Stimulated activated CD8-positive, alpha-beta memory T cell treated with anti-CD3 and anti-CD28 coated beads, Interleukin-7, amount 100 ng/mL, for 24 hours (primary cell): ENCODE measurements around the gene OLIG3.

Experiments
- DNase-seq: peaks from one replicate; pipeline ENCODE4 v3.0.0-alpha.2; 2020; ENCODE audit warnings: low read depth

Gene OLIG3

DNA sequence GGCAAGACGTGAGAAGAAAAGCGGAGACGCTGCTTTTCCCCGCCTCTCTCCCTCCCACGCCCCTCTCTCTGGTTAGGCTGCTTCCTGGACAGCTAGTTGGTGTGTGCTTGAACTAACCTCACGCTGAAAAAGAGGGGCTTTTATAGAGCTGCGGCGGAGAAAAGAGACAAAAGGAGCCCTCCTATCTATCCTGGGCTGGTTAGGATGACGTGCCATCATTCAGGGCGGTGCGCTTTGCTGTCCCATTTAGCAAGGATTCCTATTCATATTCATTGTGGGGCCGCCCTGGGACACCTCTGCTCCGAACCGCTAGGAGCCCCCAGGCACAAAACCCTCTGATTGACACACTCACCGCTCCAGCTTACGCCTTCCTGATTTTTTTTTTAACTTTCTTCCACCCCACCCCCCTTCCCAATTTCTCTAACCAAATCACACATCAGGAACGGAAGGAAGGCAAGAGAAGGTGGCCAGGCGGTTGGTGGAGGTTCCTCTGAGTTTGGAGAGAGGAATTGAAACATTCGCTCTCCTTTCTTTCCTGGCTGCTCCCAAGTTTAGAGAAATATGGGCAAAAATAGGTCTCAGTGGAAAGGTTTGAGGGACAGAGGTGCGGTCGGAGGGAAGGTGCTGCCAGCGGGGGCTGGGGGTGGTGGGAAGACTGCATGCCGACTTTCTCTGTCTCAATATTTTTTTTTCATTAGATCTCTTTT is at the start of gene OLIG3:
TSS of gene OLIG3 (minus strand) at position 114 of the 707 bp plus-strand sequence. CDS start 224 bp downstream, outside the sequence.
- DNase-seq, result no peak

DNA sequence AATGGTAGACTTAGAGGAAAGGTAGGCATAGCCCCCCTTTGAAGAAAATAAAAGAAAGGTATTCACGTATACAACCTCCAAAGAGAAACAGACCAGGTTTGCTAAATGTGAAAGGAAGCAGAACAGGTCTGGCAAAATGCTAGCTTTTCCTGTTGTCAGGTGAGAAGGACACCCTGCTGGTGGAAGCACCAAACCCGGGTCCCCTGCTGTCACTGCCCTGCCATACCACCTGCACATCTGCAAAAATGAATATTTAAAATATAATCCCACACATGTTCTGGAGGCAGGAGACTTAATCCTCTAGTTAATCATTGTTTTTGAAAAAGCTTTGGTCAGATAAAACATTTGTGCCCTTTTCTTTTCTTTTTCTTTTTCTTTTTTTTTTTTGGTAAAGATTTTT is 48.9 kb upstream of the OLIG3 start:
- DNase-seq, result no peak

DNA sequence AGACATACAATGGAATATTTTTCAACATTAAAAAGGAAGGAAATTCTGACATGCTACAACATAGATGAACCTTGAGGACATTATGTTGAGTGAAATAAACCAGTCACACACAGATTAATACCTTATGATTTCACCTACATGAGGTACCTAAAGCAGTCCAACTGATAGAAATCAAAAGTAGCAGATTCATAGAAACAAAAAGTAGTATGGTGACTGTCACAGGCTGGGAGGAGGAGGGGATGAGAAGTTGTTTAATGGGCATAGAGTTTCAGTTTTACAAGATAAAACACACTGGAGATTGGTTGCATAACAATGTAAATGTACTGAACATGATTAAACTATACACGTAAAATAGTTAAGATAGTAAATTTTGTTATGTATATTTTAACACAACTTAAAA is 48.5 kb upstream of the OLIG3 start:
- no peak for DNase-seq

DNA sequence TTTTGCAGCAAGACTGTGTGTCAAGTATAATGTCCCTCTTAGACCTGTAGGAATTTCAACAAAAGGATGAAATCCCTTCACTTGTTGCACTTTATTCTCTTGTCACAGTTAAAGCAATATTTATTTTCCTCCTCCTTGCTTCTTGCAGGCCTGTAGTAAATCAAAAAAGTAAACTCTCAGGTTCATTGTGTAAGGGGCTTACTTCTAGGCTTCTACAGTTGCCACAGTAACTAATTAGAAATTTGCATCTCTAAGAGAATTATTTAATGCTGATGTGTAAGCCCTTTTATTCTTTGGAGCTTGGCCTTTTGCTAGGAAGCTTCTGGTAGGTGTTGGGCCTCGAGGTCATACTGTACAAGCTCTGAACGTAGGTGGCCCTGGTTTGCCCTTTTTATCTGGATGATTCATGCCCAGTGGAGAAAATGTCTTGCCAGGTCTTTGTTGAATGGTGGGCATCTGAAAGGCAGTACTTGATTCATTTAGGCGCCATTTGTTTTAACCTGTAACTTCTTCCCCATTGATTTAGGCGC is 47.4 kb upstream of the OLIG3 start:
- DNase-seq, result no peak

DNA sequence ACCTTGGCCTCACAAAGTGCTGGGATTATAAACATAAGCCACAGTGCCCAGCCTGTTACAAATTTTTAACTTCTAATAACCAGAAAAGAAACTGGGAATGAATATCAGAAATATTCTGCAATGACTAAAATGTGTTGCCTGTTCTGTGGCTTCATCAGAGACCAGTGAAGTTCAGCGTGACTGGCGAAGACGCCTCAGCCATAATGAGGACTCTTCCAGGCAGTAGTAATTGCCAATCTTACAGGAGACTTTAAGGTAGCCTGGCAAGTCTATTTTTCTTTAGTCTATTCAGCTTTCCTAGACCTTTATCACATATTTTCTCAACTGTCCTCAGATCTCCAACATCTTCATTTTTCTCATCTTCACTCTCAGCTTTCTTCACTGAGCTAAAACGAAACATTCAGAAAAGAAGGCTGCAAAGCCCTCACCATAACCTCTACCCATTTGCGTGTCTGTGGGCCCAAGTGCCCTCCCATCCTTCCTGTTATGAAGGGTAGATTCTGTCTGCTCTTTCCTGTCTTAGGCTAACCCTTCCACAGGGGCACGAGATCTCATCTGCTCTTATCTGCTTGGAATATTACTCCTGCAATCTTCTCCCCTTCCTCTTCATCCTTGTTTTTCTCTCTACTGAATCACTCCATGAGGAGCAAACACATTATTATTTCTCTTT is 42.0 kb upstream of the OLIG3 start:
- DNase-seq, result no peak

DNA sequence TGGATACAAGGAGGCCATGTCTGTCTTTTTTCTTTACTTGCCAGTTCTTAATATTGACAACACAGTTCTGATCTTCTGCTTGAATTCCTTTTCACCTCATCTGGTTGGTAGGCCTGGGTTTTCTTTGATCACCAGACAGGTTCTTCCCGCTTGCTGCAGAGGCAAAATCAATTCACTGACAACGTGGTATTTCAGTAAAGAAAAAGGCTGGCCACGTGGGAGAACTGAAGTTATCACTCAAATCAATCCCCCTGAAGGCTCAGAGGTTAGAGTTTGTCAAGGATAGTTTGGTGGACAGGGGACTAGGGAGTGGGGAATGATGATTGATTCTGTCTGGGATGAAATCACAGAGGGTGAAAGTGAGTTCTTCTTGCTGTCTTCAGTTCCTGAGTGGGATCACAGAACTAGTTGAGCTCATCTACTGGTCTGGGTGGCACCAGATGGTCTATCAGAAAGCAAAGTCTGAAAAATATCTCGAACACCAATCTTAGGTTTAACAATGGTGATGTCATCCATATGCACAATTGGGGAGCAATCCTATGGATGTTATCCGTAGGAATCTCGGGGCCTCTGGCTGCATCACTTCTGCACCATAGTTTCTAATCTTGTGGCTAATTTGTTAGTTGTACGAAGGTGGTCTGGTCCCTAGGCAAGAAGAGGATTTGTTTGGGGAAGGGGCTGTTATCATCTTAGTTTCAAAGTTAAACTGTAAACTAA is 37.3 kb upstream of the OLIG3 start:
- DNase-seq, result no peak

DNA sequence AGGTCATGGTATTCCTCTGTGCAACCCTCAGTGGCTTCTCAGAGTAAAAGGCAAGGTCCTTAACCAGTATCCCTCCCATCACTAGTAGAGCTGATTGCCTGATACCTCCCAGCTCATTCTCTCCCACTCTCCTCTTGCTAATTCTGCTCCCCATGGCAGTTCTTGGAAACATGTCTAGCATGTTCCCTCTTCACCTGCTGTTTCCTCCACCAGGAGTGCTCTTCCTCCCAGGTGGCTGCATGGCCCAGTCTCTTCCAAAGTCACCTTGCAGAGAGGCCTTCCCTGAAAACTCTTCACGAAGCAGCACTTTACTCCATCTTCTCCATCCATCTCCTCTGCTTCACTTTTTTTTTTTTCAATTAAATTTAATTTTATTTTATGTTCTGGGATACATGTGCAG is 36.2 kb upstream of the OLIG3 start:
- DNase-seq, result no peak

DNA sequence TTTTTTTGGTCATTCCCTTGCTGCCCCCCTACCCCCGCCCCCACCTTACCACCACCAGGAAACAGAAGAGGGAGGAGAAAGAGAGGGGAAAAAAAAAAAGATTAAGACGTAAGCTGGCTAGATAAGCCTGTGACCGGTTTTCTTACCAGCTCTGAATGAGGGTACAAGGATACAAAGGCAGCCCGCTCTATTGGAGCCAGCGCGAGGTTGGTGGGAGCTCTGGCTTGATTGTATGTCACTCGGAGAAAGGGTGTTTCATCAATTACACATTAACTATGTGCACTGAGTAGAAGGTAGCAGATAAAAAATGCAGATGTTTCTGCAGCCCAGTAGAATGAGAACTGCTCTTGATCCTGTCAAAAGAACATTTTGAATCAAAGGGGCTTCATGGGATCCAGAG is 28.6 kb upstream of the OLIG3 start:
- no peak for DNase-seq

DNA sequence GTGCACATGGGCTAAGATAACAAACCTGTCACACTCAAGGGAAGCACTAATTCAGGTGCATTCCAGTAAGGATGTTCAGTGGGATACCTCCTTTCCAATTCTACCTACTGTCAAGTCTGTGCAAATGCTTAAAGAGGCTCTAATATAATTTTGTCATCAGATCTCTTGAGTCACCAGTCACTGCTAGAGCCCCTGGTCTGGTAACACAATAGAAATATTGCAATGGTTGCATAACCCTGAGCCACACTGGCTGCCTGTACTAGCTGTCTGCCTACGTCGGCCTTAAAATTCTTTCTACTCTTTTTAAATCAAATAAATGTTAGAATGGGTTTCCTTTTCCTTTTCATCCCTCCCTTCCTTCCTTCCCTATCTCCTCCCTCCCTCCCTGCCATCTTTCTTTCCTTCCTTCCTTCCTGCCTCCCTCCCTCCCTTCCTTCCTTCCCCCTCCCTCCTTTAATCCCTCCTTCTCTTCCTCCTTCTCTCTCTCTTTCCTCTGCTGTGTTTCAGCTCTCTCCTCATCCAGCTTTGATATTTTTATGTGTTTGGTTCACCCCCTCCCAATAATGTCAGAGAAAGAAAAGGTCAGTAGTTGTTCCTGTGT is 28.1 kb upstream of the OLIG3 start:
- DNase-seq, result no peak

DNA sequence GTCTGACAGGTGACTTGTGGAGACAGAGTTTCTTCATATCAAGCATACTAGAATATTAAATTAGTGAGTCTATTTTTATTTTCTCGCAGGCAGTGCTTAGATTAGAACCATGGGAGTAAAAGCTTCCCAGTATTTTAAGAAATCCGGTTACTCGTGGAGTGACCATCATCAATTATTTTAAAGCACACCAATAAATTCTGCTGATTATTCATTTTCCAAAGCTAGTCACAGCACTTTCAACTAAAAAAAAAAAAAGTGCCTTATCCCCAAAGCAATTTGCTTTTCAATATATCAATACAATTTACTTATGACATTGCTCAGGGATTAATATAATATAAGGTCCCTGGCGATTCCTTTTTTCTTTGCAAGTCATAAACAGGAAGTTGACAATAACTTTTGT is 26.3 kb upstream of the OLIG3 start:
- DNase-seq, result no peak

DNA sequence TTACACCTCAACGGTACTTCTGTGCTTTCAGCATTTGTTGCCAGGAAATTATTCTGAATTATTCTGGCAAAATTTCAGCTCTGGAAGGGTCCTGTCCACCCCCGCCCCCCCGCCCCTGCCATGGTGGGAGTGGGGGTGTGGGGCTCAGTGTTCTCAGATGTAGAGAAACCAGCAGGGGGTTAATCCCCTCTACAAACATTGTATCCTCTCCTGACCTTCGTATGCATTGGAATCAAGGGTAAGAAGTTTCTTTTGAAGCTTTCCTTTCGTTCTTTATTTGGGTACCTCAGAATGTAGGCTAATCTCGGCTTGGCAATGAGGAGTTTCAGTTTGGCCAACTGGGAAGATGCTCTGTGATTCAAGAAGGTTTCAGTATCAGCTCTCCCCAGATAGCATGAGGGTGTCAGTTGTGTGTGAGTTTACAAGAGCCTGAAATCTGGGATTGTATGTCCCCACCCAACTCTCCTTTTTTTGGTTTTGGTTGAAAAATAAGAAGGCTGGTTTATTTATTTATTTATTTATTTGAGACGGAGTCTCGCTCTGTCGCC is 25.5 kb upstream of the OLIG3 start:
- DNase-seq, result no peak

DNA sequence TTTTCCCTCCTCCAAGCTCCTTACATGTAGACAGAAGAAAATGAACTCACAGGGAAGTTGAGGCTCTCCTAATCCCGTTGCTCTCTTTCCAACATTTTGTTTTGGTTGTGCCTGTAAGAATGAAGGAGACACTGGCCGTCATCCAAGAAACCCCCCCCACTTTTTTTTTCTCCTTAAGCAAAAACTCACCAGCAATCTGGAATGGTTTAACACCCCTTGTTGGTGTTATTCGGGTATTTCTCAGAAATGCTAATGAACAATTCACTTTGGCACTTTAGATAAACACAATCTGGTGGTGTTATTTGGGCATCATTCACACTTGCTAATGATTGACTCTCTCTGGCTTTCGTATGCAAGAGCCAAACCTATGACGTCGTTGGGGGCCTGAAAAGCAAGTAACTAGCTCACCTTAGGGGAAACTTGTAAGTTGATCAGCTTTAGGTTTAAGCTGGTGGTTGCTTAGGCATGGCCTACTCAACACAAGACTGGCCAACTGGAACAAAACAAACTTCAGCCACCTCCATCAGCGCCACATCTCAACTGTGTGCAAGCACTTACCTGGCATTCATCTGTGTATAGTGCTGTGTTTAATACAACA is 24.3 kb upstream of the OLIG3 start:
- DNase-seq, result no peak

DNA sequence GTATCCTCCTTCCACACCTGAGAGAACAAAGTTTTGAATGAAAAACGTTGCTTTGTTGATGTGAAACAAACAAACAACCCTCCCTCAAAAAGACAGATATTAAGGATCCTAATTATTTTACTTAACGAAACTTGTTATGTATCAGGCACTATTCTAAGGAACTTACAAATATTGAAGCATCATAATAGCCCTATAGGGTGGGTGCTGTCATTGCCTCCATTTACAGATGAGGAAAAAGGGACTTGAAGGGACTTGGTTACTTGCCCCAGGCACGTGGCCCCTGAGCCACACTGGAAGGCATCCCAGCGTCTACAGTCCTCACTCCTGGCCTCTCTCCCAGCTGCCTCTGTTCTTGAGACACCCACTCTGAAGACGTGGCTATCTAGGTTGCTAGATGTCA is 20.2 kb upstream of the OLIG3 start:
- DNase-seq, result no peak

DNA sequence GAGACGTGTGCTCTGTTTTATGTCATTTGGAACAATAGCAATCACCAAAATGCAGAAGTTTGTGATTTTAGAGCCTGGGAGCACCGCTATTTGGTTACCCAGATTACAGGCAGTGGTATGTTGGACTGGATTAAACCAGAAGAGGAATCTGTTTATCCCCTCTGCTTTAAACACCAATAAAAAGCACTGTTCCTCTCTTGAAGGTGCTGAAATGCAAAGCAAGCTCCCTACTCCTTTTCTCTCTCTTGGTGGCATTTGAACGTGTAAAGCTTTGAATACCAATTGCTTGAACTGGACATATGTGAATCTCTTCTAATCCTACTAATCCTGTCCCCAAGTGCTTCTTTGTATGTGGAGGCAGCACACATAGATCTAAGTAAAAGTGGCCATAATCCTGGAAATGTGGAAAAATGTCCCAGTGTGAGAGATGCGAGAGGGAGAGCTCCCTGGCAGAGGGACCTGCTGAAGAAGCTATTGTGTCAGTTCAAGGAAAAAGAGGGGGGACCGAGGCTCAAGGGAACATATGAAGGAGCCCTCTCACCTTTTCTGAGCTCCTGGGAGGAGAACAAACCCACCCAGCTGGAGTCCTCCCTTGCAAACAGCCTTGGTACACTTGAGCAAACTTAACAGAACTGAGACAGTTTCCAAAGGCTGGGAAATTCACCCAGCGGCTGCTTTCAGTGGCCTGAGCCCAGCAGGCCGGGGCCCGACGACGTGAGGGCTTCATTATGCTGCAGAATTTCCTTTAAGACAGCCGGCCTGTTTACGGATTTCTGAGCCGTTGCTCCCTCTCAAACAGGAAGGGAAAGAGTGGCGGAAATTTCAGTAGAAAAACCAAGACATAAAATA is 18.8 kb upstream of the OLIG3 start:
- DNase-seq, result no peak

DNA sequence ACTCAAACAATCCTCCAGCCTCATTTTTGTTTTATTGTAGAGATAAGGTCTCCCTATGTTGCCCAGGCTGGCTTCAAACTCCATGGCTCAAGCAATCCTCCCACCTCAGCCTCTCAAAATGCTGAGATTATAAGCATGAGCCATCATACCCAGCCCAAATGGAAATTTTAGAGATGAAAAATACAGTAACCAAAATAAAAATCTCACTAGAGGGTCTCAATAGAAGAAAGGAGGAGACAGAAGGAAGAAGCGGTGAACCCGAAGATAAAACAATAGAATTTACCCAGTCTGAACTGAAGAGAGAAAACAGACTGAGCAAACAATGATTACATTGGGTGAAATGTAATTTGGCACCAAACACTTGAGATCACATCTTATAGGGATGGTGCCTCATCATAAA is 16.7 kb upstream of the OLIG3 start:
- DNase-seq, result no peak

DNA sequence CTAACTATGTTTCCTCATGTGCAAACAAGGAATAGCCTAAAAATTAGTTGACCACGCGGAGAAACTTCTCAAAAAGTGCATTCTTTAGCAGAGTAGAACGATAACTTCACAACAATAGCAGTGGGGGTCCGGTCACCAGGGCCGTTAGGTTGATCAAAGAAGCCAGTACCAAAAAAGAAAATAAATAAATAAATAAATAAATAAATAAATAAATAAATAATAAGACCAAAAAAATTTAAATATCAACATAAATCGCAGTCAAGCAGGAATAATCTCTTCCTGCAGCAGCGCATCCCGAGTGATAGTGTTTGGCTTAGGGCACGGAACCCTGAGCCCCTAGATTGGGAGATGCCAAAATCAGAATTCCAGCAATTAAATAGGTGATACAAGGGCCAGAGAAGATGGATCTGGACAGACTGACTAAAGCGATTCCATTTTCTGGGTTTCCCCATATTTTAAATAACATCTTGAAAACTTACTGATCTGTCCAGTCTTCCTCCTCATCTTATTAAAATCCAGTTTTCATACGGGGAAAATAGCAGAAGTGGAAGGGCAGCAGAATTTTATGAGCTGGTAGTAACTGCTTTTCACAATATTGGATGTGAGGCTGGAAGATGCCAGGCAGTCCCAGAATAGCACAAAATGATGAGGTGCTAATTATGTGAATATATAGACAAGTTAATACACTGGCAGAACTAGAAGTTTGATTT is 4.4 kb upstream of the OLIG3 start:
- DNase-seq, result no peak

DNA sequence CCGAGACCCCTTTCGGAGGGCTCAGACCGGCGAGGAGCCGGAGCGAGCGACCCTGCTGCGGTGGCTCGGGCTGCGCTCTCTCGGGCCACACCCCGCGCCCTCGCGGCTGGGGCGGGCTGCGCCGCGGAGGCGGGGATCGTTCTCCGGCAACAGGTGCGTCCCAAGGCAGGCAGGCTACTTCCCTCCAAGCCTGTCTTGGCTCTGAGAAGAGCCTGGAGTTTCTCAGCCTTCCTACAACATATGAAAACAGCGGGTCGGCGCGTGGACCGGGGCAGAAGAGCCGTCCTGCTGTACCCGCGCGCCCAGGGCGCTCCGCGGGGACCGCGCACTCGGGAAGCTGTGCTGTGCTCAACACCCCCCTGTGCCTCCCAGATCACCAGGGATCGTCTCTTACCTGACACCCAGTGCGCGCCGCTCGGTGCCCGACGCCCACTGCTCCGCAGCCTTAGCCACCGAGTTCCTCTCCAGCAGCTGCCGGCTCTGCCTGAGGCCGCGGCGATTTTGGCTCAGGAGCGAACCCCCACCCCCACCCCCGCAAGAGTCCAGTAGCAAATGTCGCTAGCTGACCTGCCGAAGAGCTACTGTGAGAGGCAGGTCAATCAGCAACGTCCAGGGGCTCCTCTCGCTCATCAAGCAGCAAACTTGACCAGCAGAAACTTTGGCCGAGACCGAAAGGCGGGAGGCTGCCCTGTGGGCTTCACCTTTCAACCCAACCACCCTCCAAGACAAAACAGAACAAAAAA is 3.7 kb upstream of the OLIG3 start:
- no peak for DNase-seq

DNA sequence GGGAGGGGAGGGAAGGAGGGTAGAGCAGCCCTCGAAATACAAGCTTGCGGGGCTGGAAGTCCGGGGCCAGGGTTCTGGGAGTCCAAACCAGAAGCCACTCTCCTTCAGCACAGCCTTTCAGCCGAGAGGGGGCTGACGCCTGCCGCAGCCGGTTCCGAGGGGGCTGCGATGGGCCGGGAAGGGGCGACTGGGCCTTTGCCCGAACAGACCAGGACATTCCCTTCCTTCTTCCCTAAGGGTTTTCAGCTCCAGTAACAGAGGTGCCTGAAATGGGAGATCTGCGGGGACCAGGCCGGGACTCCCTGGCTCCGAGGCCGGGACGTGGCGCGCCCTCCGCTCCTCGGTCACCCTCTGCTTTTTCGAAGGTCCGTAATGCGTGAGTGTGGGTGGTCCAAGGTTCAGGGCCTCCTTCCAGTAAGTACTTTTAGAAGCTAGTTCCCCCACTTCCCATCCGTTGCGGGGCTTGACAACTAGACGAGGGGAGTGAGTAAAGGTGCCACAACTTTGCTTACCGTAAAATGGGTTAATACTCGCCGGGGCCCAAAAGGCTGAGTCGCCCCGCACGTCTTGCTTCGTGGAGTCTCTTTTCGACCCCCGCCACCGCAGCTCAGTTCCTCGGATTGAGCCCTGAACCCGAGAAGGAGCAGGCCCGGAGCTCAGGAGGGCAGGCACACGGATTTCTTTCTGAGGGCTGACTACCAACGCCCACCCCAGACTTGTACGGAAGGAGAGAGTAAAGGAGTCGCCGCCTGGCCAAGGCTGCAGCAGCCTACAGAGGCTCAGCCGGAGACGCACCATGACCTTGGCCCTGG is 2.9 kb upstream of the OLIG3 start:
- no peak for DNase-seq

DNA sequence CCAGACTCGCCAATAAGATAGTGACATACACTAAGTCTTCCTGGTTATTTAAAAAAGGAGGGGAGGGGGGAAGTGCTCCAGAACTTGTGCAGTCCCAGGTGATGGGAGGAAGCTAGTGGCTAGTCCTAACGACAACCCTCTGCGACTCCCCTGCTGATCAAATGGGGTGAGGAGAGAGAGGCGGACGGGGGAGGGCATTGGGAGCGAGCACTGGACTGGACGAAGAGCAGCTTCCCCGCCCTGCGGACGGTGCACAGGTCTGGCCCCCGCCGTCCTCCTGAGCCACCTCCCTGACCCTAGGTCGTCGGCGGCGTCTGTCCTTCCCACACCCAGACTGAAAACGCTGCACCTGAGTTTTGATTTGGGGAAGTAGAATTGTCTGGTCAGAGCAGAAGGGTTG is 2.2 kb upstream of the OLIG3 start:
- DNase-seq, result no peak
